Measurements from ENCODE around the gene EHMT1. TPM values are rescaled to one million over a fixed set of nuclear protein-coding genes. Genes with fewer than 3 reads are reported as not detected.

EHMT1 gene
- total RNA-seq, 2 donors from 2014 or later: 56.2 to 97.9 TPM

DNA sequence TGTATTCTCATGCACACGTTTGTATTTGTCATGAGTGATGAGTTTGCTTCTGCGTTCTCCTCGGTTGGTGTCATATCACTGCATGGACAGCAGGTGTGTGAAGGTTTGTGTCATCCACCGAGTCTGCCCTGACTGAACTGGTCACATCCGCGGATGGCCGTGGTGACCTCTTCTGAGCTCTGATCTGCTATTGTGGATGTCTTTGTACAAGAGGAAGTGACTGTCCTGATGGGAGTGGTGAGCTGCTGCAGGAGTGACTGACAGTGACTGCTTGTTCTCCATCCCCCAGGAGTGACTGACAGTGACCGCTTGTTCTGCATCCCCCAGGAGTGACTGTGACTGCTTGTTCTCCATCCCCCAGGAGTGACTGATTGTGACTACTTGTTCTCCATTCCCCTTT, 69.9 kb downstream of the EHMT1 start:
- TF ChIP-seq, protein P1, sequence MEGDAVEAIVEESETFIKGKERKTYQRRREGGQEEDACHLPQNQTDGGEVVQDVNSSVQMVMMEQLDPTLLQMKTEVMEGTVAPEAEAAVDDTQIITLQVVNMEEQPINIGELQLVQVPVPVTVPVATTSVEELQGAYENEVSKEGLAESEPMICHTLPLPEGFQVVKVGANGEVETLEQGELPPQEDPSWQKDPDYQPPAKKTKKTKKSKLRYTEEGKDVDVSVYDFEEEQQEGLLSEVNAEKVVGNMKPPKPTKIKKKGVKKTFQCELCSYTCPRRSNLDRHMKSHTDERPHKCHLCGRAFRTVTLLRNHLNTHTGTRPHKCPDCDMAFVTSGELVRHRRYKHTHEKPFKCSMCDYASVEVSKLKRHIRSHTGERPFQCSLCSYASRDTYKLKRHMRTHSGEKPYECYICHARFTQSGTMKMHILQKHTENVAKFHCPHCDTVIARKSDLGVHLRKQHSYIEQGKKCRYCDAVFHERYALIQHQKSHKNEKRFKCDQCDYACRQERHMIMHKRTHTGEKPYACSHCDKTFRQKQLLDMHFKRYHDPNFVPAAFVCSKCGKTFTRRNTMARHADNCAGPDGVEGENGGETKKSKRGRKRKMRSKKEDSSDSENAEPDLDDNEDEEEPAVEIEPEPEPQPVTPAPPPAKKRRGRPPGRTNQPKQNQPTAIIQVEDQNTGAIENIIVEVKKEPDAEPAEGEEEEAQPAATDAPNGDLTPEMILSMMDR (IDR thresholded peaks at IDR 0.05): no peak
- Histone ChIP-seq H3K9ac (ENCODE audit: low read depth in 2 of 2, low read length in 2 of 2) (no peak overlapping the region), H3K9me3 (no peaks in the 10 kb centered on the region), H3K27ac (no peak overlapping the region), H3K4me1 (no peaks in the 10 kb centered on the region), H3K36me3 (no peaks in the 10 kb centered on the region), H3K4me3 (no peak overlapping the region), H3K27me3 (no peaks in the 10 kb centered on the region)
- intact Hi-C loops (cut with DNase I): no loop called here
- DNase-seq: no peak

DNA sequence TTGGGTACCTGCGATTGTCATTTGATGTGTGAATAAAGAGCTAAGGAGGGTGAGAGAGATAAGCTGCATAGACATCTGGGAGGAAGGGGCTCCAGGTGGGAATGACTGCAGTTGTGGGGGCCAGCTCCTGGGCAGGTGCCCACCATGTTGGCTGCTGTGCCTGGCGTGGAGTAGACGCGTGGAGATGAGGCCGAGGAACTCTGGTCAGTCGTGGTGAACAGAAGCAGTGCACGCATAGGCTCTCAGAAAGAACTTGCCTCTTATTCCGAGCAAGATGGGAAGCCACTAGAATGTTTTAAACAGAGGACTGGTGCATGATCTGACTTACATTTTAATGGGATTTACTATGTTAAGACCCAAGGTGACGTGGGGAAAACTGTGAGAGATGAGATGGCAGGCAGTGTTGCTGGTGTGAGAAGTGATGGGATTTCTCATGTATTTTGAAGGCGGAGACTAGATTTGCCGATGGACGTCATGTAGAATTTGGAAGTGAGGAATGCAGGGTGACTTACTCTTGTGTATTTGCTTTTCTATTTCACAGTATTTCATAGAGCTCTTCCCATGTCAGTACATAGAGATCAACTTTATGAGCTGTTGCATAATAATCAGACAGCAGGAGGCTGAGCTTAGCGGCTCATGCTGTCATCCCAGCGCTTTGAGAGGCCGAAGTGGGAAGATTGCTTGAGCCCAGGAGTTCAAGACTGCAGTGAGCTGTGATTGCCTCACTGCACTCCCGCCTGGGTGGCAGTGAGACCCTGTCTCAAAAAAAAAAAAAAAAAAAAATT, 71.1 kb downstream of the EHMT1 start:
- no peak for DNase-seq
- Histone ChIP-seq H3K27ac (no peak overlapping the region), H3K9me3 (no peaks in the 10 kb centered on the region), H3K9ac (ENCODE audit: low read depth in 2 of 2, low read length in 2 of 2) (no peak overlapping the region), H3K4me1 (no peaks in the 10 kb centered on the region), H3K36me3 (no peaks in the 10 kb centered on the region), H3K27me3 (no peaks in the 10 kb centered on the region), H3K4me3 (no peak overlapping the region)
- TF ChIP-seq, protein P1 (IDR thresholded peaks at IDR 0.05): no peak
- intact Hi-C loops (cut with DNase I): no loop called here

DNA sequence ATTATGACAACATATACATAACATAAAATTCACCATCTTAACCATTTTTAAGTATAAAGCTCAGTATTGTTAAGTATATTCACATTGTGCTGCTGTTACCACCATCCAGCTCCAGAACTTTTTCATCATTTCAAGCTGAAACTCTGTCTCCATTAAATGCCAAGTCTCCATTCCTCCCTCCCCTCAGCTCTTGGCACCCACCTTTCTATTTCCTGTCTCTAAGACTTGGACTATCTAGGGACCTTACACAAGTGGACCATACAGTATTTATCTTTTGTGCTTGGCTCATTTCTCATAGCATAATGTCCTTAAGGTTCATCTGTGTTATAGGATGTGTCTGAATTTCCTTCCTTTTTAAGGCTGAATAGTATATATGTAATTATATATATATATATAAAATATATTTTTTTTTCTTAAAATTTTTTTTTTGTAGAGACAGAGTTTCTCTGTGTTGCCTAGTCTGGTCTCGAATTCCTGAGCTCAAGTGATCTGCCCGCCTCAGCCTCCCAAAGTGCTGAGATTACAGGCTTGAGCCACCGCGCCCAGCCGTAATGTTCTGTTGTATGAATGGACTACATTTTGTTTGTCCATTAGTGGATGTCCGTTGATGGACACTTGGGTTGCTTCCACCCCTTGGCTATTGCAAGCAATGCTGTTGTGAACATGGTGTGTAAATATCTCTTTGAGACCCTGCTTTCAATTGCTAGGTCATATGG, 72.3 kb downstream of the EHMT1 start:
- H3K4me1 ChIP-seq: no peaks in the 10 kb centered on the region
- no peak overlapping the region for H3K9ac ChIP-seq (ENCODE audit: low read depth in 2 of 2, low read length in 2 of 2)
- TF ChIP-seq, protein P1 (IDR thresholded peaks at IDR 0.05): no peak
- H3K27ac ChIP-seq: no peak overlapping the region
- intact Hi-C loops (cut with DNase I): no loop called here
- no peak overlapping the region for H3K4me3 ChIP-seq
- H3K36me3 ChIP-seq: no peaks in the 10 kb centered on the region
- no peak for DNase-seq
- H3K9me3 ChIP-seq: no peaks in the 10 kb centered on the region
- H3K27me3 ChIP-seq: no peaks in the 10 kb centered on the region

DNA sequence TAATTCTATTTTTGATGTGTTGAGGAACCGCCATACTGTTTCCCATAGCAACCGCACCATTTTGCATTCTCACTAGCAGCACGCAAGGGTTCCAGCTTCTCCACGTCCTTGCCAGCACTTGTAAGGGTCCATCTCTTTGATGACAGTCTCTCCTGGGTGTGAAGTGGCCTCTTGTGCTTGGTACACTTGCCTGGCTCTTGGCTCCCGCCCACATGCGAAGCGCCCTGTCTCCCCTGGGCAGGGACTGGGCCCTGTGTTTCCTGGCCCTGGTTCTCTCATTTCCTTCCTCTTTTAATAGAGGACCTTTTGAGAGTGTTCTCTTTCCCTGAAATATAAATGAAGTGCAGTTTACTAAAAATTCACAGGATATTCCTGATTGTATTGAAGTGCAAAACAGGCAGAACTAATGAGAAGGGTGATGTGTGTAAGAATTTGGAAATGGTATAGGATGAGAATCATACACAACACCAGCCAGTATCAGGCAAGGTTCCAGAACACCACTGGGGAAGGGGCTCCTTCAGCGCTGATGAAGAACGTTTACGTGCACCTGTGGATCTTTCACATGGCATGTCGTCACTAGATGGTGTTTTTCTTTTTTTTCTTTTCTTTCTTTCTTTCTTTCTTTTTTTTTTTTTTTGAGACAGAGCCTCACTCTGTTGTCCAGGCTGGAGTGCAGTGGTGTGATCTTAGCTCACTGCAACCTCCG, 73.0 kb downstream of the EHMT1 start:
- H3K36me3 ChIP-seq: no peaks in the 10 kb centered on the region
- no peaks in the 10 kb centered on the region for H3K27me3 ChIP-seq
- no peaks in the 10 kb centered on the region for H3K4me1 ChIP-seq
- H3K9me3 ChIP-seq: no peaks in the 10 kb centered on the region
- no peak for DNase-seq
- H3K9ac ChIP-seq (ENCODE audit: low read depth in 2 of 2, low read length in 2 of 2): no peak overlapping the region
- H3K27ac ChIP-seq: no peak overlapping the region
- TF ChIP-seq, protein P1 (IDR thresholded peaks at IDR 0.05): no peak
- no peak overlapping the region for H3K4me3 ChIP-seq
- intact Hi-C loops (cut with DNase I): no loop called here

DNA sequence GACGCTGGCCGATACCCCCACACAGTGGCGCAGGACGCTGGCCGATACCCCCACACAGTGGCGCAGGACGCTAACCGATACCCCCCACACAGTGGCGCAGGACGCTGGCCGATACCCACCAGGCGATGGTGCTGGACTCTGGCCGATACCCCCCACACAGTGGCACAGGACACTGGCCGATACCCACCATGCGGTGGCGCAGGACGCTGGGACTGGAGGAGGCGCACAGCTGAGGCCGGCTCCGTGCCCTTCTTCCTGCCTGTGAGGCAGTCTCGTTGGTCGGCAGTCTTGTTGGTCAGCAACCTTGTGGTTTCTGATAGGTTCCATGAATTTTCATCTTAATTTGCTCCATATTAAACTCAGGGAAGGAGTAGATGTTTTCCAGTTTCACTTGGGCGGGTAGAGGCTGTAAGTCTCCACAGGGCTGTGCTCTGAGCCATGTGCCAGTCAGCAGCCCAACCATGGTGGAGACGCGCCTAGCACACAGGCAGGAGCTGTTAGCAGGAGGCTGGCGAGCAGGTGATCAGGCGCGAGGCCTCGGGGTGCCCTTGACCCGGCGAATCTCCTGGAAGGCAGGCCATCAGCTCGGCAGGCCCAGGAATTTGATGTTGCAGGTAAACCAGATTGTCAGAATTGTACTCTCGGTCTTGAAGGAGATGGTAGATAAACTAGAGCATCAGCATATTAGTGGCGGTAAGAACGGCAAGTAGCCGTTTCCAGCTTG, 75.6 kb downstream of the EHMT1 start:
- TF ChIP-seq, protein P1 (IDR thresholded peaks at IDR 0.05): no peak
- DNase-seq: no peak
- H3K4me3 ChIP-seq: no peak overlapping the region
- H3K27me3 ChIP-seq: no peaks in the 10 kb centered on the region
- H3K9me3 ChIP-seq: no peaks in the 10 kb centered on the region
- intact Hi-C loops (cut with DNase I): no loop called here
- no peaks in the 10 kb centered on the region for H3K4me1 ChIP-seq
- no peak overlapping the region for H3K9ac ChIP-seq (ENCODE audit: low read depth in 2 of 2, low read length in 2 of 2)
- no peaks in the 10 kb centered on the region for H3K36me3 ChIP-seq
- H3K27ac ChIP-seq: no peak overlapping the region

All from colonic mucosa (tissue), 4 donors.